Transverse colon (tissue), 4 donors: ENCODE data around the gene MSH4.

Experiments
- CTCF ChIP-seq, 5 experiments: fragments of 200-600 bp in 3 of 5; fragments of 450-650 bp in 2 of 5; sonication (generic) in 3 of 5; IDR thresholded peaks; 1 replicate in 2 of 5; 2 replicates in 3 of 5; pipeline ENCODE4 v1.5.1; 2016 to 2017; ENCODE audit warnings: antibody characterized with exemption in 5 of 5, inconsistent platforms in 3 of 5, mild to moderate bottlenecking in 2 of 5, moderate library complexity in 1 of 5
- EP300 ChIP-seq: sonication (generic); formaldehyde crosslinking; IDR thresholded peaks from one replicate; pipeline ENCODE4 v1.6.1; 2017; ENCODE audit warnings: antibody characterized with exemption, low read depth
- POLR2A ChIP-seq: fragments of 450-650 bp; IDR thresholded peaks from one replicate; pipeline ENCODE4 v1.6.1; 2016; ENCODE audit warnings: antibody characterized with exemption, mild to moderate bottlenecking, moderate library complexity
- POLR2AphosphoS5 ChIP-seq, 3 donors: sonication (generic); formaldehyde crosslinking; IDR thresholded peaks; one replicate each; pipeline ENCODE4 v1.6.1; 2016; ENCODE audit warnings: antibody characterized with exemption in 3 of 3

GRCh38 chr1:75787524-75787923 lies 9.2 kb upstream of the MSH4 start:
- no peak for TF ChIP-seq POLR2AphosphoS5 (IDR thresholded peaks at IDR 0.05)
- no peak for TF ChIP-seq CTCF (IDR thresholded peaks at IDR 0.05)
- no peak for TF ChIP-seq POLR2A
- TF ChIP-seq EP300, result no peak
